Endometrial microvascular endothelial cells (primary cell): ENCODE data around the gene AJUBA. TPM values are rescaled to one million over a fixed set of nuclear protein-coding genes. Genes with fewer than 3 reads are reported as not detected.

Experiments used
- in situ Hi-C: cut with HindIII; loops from 2 replicates; pipeline ENCODE4 v1.10.0; 2017; ENCODE audit warnings: low sequenced_read_pairs, low pct_unique_long_range_greater_than_20kb; ENCODE audit errors: inconsistent ontology term
- total RNA-seq: library from RNA; depleted of rRNA; stranded (reverse); fragments of >200 nt; gene quantifications from one replicate; pipeline ENCODE4 v1.2.3, GENCODE V29; 2015; ENCODE audit errors: inconsistent ontology term

The AJUBA gene
- total RNA-seq, 1 donor from 2014 or later, result 62.3 TPM

- in situ Hi-C loops, result loop anchor here (25.0 kb wide), 1 partner anchor 101 kb away; the partner anchor contains the start of genes ACIN1 and C14orf119
Observed at GRCh38 chr14:22985894-22986507, 3.6 kb upstream of the AJUBA start.

- in situ Hi-C loops, result loop anchor here (25.0 kb wide), 1 partner anchor 102 kb away; the partner anchor contains the start of genes ACIN1 and C14orf119
Observed at GRCh38 chr14:22984959-22985658, 2.8 kb upstream of the AJUBA start.

GRCh38 chr14:22981876-22982476, 375 bp downstream of the AJUBA start:
- in situ Hi-C loops, result loop anchor here (25.0 kb wide), 1 partner anchor 105 kb away; the partner anchor contains the start of genes ACIN1 and C14orf119

GRCh38 chr14:22981090-22981875, 1.1 kb downstream of the AJUBA start:
- in situ Hi-C loops, result loop anchor here (25.0 kb wide), 1 partner anchor 106 kb away; the partner anchor contains the start of genes ACIN1 and C14orf119

GRCh38 chr14:22980672-22981089, 1.7 kb downstream of the AJUBA start:
- in situ Hi-C loops, result loop anchor here (25.0 kb wide), 1 partner anchor 107 kb away; the partner anchor contains the start of genes ACIN1 and C14orf119

GRCh38 chr14:22979748-22980392, 2.5 kb downstream of the AJUBA start:
- in situ Hi-C loops, result loop anchor here (25.0 kb wide), 1 partner anchor 107 kb away; the partner anchor contains the start of genes ACIN1 and C14orf119

- in situ Hi-C loops, result loop anchor here (25.0 kb wide), 1 partner anchor 108 kb away; the partner anchor contains the start of genes ACIN1 and C14orf119
Observed at GRCh38 chr14:22978981-22979671, 3.2 kb downstream of the AJUBA start.

GRCh38 chr14:22978487-22978837, 3.9 kb downstream of the AJUBA start:
- in situ Hi-C loops, result loop anchor here (25.0 kb wide), 1 partner anchor 109 kb away; the partner anchor contains the start of genes ACIN1 and C14orf119

- in situ Hi-C loops, result loop anchor here (25.0 kb wide), 1 partner anchor 109 kb away; the partner anchor contains the start of genes ACIN1 and C14orf119
Observed at GRCh38 chr14:22977684-22978486, 4.5 kb downstream of the AJUBA start.

- in situ Hi-C loops, result loop anchor here (25.0 kb wide), 1 partner anchor 110 kb away; the partner anchor contains the start of genes ACIN1 and C14orf119
Observed at GRCh38 chr14:22977434-22977683, 5.0 kb downstream of the AJUBA start.

GRCh38 chr14:22976620-22977433, 5.5 kb downstream of the AJUBA start:
- in situ Hi-C loops, result loop anchor here (25.0 kb wide), 1 partner anchor 110 kb away; the partner anchor contains the start of genes ACIN1 and C14orf119

- in situ Hi-C loops, result loop anchor here (25.0 kb wide), 1 partner anchor 113 kb away; the partner anchor contains the start of genes ACIN1 and C14orf119
Observed at GRCh38 chr14:22974530-22975313, 7.6 kb downstream of the AJUBA start.

- in situ Hi-C loops, result no loop called here
Observed at GRCh38 chr14:22973217-22974032, 8.9 kb downstream of the AJUBA start.

- in situ Hi-C loops, result no loop called here
Observed at GRCh38 chr14:22972313-22972930, 9.9 kb downstream of the AJUBA start.
